H1 (cell line): ENCODE data around the gene CCDC197. TPM values are rescaled to one million over a fixed set of nuclear protein-coding genes. Genes with fewer than 3 reads are reported as not detected.
A peak's percentile ranks its signal among the peaks of the same experiment; 100 is the strongest.

Experiments used
- CTCF ChIA-PET: fragments of 300-600 bp; sonication (Branson Sonifier 250); formaldehyde crosslinking; loops from one replicate; lab custom pipeline; 2021; ENCODE audit not compliant: partially characterized antibody; lab: Charles Lee
- POLR2A ChIA-PET: fragments of 300-600 bp; sonication (Branson Sonifier 250); formaldehyde crosslinking; loops from one replicate; lab custom pipeline; 2021; ENCODE audit warnings: inconsistent platforms; ENCODE audit not compliant: partially characterized antibody; lab: Charles Lee
- DNase-seq, 2 experiments: peaks; one replicate each; pipeline versions ENCODE4 v3.0.0 to v3.0.0-alpha.2; 2010 to 2022; ENCODE audit warnings: low spot score in 2 of 2, low read depth in 1 of 2, mixed read lengths in 1 of 2
- FAIRE-seq: peaks from 2 replicates; lab custom pipeline; 2011; peaks lifted over from hg19 to GRCh38; lab: Jason Lieb, UNC
- H2AFZ ChIP-seq: 2 replicates; pipeline ENCODE4 v1.8.1; 2012; ENCODE audit warnings: low read length, inconsistent platforms
- H2AK5ac ChIP-seq: 2 replicates; pipeline ENCODE4 v1.6.1; 2013; ENCODE audit warnings: low read depth, low read length
- H2BK120ac ChIP-seq: replicated peaks from 2 replicates; pipeline ENCODE3; 2013; ENCODE audit warnings: low read depth, low read length, inconsistent platforms
- H2BK12ac ChIP-seq: 2 replicates; pipeline ENCODE4 v1.6.1; 2013; ENCODE audit warnings: low read depth, low read length
- H2BK15ac ChIP-seq: 2 replicates; pipeline ENCODE4 v1.6.1; 2013; ENCODE audit warnings: low read length
- H2BK20ac ChIP-seq: 2 replicates; pipeline ENCODE4 v1.6.1; 2013; ENCODE audit warnings: low read length
- H2BK5ac ChIP-seq: 2 replicates; pipeline ENCODE4 v1.6.1; 2013; ENCODE audit warnings: low read depth, low read length
- H3K14ac ChIP-seq: 2 replicates; pipeline ENCODE4 v1.6.1; 2013; ENCODE audit warnings: inconsistent platforms; ENCODE audit not compliant: insufficient read length
- H3K18ac ChIP-seq: 2 replicates; pipeline ENCODE4 v1.6.1; 2013; ENCODE audit warnings: low read length; ENCODE audit errors: extremely low read depth
- H3K23ac ChIP-seq: 2 replicates; pipeline ENCODE4 v1.6.1; 2013; ENCODE audit warnings: inconsistent platforms; ENCODE audit not compliant: insufficient read length
- H3K23me2 ChIP-seq: 2 replicates; pipeline ENCODE4 v1.6.1; 2013; ENCODE audit warnings: low read depth, low read length
- H3K27ac ChIP-seq: 2 replicates; pipeline ENCODE4 v1.6.1; 2011; ENCODE audit warnings: low read depth, low read length, inconsistent platforms
- H3K27me3 ChIP-seq, 4 experiments: replicated peaks in 1 of 4; 1 replicate in 1 of 4; 2 replicates in 3 of 4; pipeline versions ENCODE4 v1.6.1 to v1.8.1; 2011 to 2013; ENCODE audit warnings: low read length in 3 of 4, mild to moderate bottlenecking in 3 of 4, inconsistent platforms in 2 of 4, mixed read lengths in 2 of 4, moderate library complexity in 1 of 4; ENCODE audit not compliant: control insufficient read depth in 3 of 4, insufficient read depth in 3 of 4; ENCODE audit errors: extremely low read depth in 1 of 4
- H3K36me3 ChIP-seq, 4 experiments: 2 replicates each; pipeline versions ENCODE4 v1.6.1 to v1.8.1; 2011 to 2013; ENCODE audit warnings: mild to moderate bottlenecking in 4 of 4, low read length in 3 of 4, moderate library complexity in 2 of 4, control low read depth in 1 of 4, inconsistent platforms in 1 of 4; ENCODE audit not compliant: insufficient read depth in 4 of 4, control insufficient read depth in 2 of 4
- H3K4ac ChIP-seq: replicated peaks from 2 replicates; pipeline ENCODE3; 2013; ENCODE audit warnings: low read length, low read depth, mixed read lengths, inconsistent platforms; ENCODE audit not compliant: insufficient read length
- H3K4me1 ChIP-seq, 4 experiments: replicated peaks in 1 of 4; 1 replicate in 1 of 4; 2 replicates in 3 of 4; pipeline versions ENCODE4 v1.6.1 to v1.8.1; 2011 to 2013; ENCODE audit warnings: low read length in 3 of 4, inconsistent platforms in 2 of 4, mixed read lengths in 1 of 4; ENCODE audit not compliant: insufficient read depth in 4 of 4, control insufficient read depth in 3 of 4
- H3K4me2 ChIP-seq, 2 experiments: 2 replicates each; pipeline versions ENCODE4 v1.6.1 to v1.8.1; 2011 to 2013; ENCODE audit warnings: low read depth in 2 of 2, low read length in 2 of 2, control low read depth in 1 of 2, inconsistent platforms in 1 of 2, mild to moderate bottlenecking in 1 of 2; ENCODE audit not compliant: insufficient read depth in 1 of 2
- H3K4me3 ChIP-seq, 4 experiments: fragments of 200-600, 300-600 bp in 1 of 4; sonication (generic), shearing (Covaris generic), sonication (Bioruptor Twin) in 1 of 4; 2 replicates each; pipeline versions ENCODE4 v1.5.1 to v1.8.1; 2011 to 2016; ENCODE audit warnings: low read length in 4 of 4, low read depth in 3 of 4, control low read depth in 2 of 4, inconsistent platforms in 2 of 4, mild to moderate bottlenecking in 2 of 4, mixed read lengths in 1 of 4, moderate library complexity in 1 of 4; ENCODE audit not compliant: insufficient read depth in 2 of 4; ENCODE audit errors: extremely low read depth in 1 of 4
- H3K56ac ChIP-seq: replicated peaks from 2 replicates; pipeline ENCODE3; 2013; ENCODE audit warnings: low read depth, mild to moderate bottlenecking, mixed read lengths, low read length, inconsistent platforms; ENCODE audit not compliant: insufficient read length
- H3K79me1 ChIP-seq: 2 replicates; pipeline ENCODE4 v1.6.1; 2013; ENCODE audit warnings: low read depth, low read length, control low read depth
- H3K79me2 ChIP-seq, 2 experiments: 2 replicates each; pipeline versions ENCODE4 v1.6.1 to v1.8.1; 2012 to 2013; ENCODE audit warnings: low read length in 2 of 2, mild to moderate bottlenecking in 2 of 2, inconsistent platforms in 1 of 2; ENCODE audit not compliant: insufficient read depth in 2 of 2, control insufficient read depth in 1 of 2
- H3K9ac ChIP-seq, 4 experiments: replicated peaks in 1 of 4; 1 replicate in 1 of 4; 2 replicates in 3 of 4; pipeline versions ENCODE4 v1.6.1 to v1.8.1; 2011 to 2013; ENCODE audit warnings: low read depth in 3 of 4, low read length in 3 of 4, control low read depth in 2 of 4, mild to moderate bottlenecking in 2 of 4, moderate library complexity in 2 of 4, inconsistent platforms in 1 of 4; ENCODE audit errors: extremely low read depth in 1 of 4
- H3K9me3 ChIP-seq, 2 experiments: 2 replicates each; pipeline versions ENCODE4 v1.6.1 to v1.8.1; 2012 to 2013; ENCODE audit warnings: mild to moderate bottlenecking in 2 of 2, moderate library complexity in 2 of 2, control low read depth in 1 of 2, inconsistent platforms in 1 of 2, low read depth in 1 of 2, low read length in 1 of 2, mixed read lengths in 1 of 2; ENCODE audit not compliant: insufficient read depth in 2 of 2
- H4K20me1 ChIP-seq, 2 experiments: replicated peaks in 1 of 2; 2 replicates each; pipeline versions ENCODE3 to v1.8.1; 2011 to 2013; ENCODE audit warnings: inconsistent platforms in 2 of 2, low read length in 2 of 2, mild to moderate bottlenecking in 1 of 2; ENCODE audit not compliant: insufficient read depth in 2 of 2, control insufficient read depth in 1 of 2
- H4K5ac ChIP-seq: 2 replicates; pipeline ENCODE4 v1.6.1; 2013; ENCODE audit warnings: low read length, low read depth, mixed read lengths, inconsistent platforms; ENCODE audit not compliant: insufficient read length
- H4K8ac ChIP-seq: 2 replicates; pipeline ENCODE4 v1.8.0; 2013; ENCODE audit warnings: mild to moderate bottlenecking, moderate library complexity, low read length, inconsistent platforms; ENCODE audit not compliant: insufficient read depth; ENCODE audit errors: extremely low read depth
- H4K91ac ChIP-seq: replicated peaks from 2 replicates; pipeline ENCODE3; 2013; ENCODE audit warnings: low read length, mixed read lengths, inconsistent platforms; ENCODE audit not compliant: insufficient read length
- NANOG ChIP-seq: IDR thresholded peaks from 2 replicates; pipeline ENCODE4 v1.6.1; 2011; ENCODE audit warnings: low read length, low read depth, mild to moderate bottlenecking, inconsistent platforms; ENCODE audit not compliant: insufficient read depth, poor library complexity, severe bottlenecking
- POU5F1 ChIP-seq: IDR thresholded peaks from 2 replicates; pipeline ENCODE4 v1.6.1; 2011; ENCODE audit warnings: low read depth, mild to moderate bottlenecking, low read length, moderate library complexity
- SAP30 ChIP-seq: fragments of 300-600 bp; sonication (generic); IDR thresholded peaks from 2 replicates; pipeline ENCODE4 v1.7.1; 2012; ENCODE audit warnings: low read length, moderate library complexity, mild to moderate bottlenecking, inconsistent platforms; ENCODE audit not compliant: insufficient read depth, insufficient replicate concordance
- WGBS, 2 experiments: shearing (Covaris generic) in 1 of 2; methylation state at CpG; one replicate each; pipeline versions ENCODE4 v1.1.6 to v1.1.7; 2013 to 2015; ENCODE audit warnings: low lambda C conversion rate in 2 of 2, mixed read lengths in 2 of 2, inconsistent platforms in 1 of 2, low coverage in 1 of 2, missing lambda C conversion rate in 1 of 2; ENCODE audit not compliant: insufficient replicate concordance in 2 of 2, insufficient coverage in 1 of 2, insufficient read length in 1 of 2; ENCODE audit errors: extremely low coverage in 1 of 2, missing lambda C conversion rate in 1 of 2; 5-methylcytosine and 5-hydroxymethylcytosine counted together
- polyA plus RNA-seq, 7 experiments: library from polyadenylated mRNA; depleted of rRNA in 3 of 7; stranded (reverse) in 5 of 7; unstranded in 2 of 7; fragments of >200 nt in 5 of 7; fragments of 200-250 nt in 2 of 7; gene quantifications; 1 replicate in 5 of 7; 2 replicates in 1 of 7; 4 replicates in 1 of 7; pipeline versions ENCODE4 v1.2.1 to v1.2.3, GENCODE V29; 2011 to 2013; ENCODE audit warnings: missing spikeins in 2 of 7, mixed read lengths in 2 of 7
- total RNA-seq: library from RNA; stranded (reverse); fragmentation: NEBNext Ultra II Directional; extraction: Animal tissue kit (Norgen Biotek cat#: 25700); gene quantifications from 2 replicates; pipeline ENCODE4 v1.2.1, GENCODE V29; 2021

Gene CCDC197
- total and polyA plus RNA-seq, 2 of the 8 experiments (the other 6 are each of a cell fraction or from before 2014, with no cell fraction given) = not detected

- no peak for DNase-seq
- no peaks in the 10 kb centered on the region for H3K9me3 ChIP-seq
- H2BK120ac ChIP-seq = no peak overlapping the region
- no peaks in the 10 kb centered on the region for H3K79me1 ChIP-seq
- no peaks in the 10 kb centered on the region for H3K79me2 ChIP-seq
- H3K23me2 ChIP-seq = no peaks in the 10 kb centered on the region
- no peak overlapping the region for H3K4me3 ChIP-seq
- WGBS, 2 experiments = 85% methylated on average over 6 of the region's 6 CpGs; no CpG with 5 or more reads in 1 of the 2 experiments
- no peak overlapping the region for H2BK5ac ChIP-seq
- H3K23ac ChIP-seq = no peak overlapping the region
- H2BK12ac ChIP-seq = no peak overlapping the region
- H3K56ac ChIP-seq = no peak overlapping the region
- no peaks in the 10 kb centered on the region for H3K36me3 ChIP-seq
- no peak overlapping the region for H4K91ac ChIP-seq
- TF ChIP-seq POU5F1 (no peak), SAP30 (no peak), NANOG (no peak)
- TF ChIP-seq, all 59 proteins: peak for 0
- no peak overlapping the region for H3K9ac ChIP-seq
- no peak overlapping the region for H4K5ac ChIP-seq
- no peaks in the 10 kb centered on the region for H4K20me1 ChIP-seq
- no peaks in the 10 kb centered on the region for H3K27me3 ChIP-seq
- no peak overlapping the region for H2BK20ac ChIP-seq
- H2BK15ac ChIP-seq = 0 out of 2 replicates have a peak overlapping the region, but pooled peaks have one; percentile 8
- no peak overlapping the region for H2AK5ac ChIP-seq
- H3K14ac ChIP-seq = no peak overlapping the region
- no peak overlapping the region for H3K27ac ChIP-seq
- CTCF ChIA-PET = interaction anchor here (1.2 to 7.8 kb wide), 6 partner anchors 11 to 164 kb away, joined by 3 to 81 read pairs (median 29); no protein-coding TSS in a partner anchor
- H3K18ac ChIP-seq = no peak overlapping the region
- peaks cover 0 to 3% (median 0%) of the 10 kb centered on the region in 4 experiments; a peak in 1 of 7 replicates for H3K4me1 ChIP-seq
- no peak overlapping the region for H2AFZ ChIP-seq
- H3K4me2 ChIP-seq = no peak overlapping the region
- no peak for FAIRE-seq
- POLR2A ChIA-PET = no interaction called here
- H4K8ac ChIP-seq = 0 out of 2 replicates have a peak overlapping the region, but pooled peaks have one; percentile 11
- H3K4ac ChIP-seq = no peak overlapping the region
Observed at GRCh38 chr14:93972618-93973205, 24.4 kb upstream of the CCDC197 start.
